Thyroid gland (tissue), 4 donors: ENCODE data around the gene CCDC152.

Source experiments
- CTCF ChIP-seq, 6 experiments: fragments of 200-600 bp in 3 of 6; fragments of 450-650 bp in 3 of 6; sonication (generic) in 3 of 6; IDR thresholded peaks; one replicate each; pipeline ENCODE4 v1.5.1; 2016 to 2019; ENCODE audit warnings: antibody characterized with exemption in 6 of 6, mild to moderate bottlenecking in 2 of 6, inconsistent platforms in 1 of 6, moderate library complexity in 1 of 6
- POLR2A ChIP-seq, 2 donors: fragments of 450-650 bp; IDR thresholded peaks; one replicate each; pipeline ENCODE4 v1.6.1; 2017; ENCODE audit warnings: antibody characterized with exemption in 2 of 2, mild to moderate bottlenecking in 2 of 2, moderate library complexity in 1 of 2

GRCh38 chr5:42770003-42770402 lies 13.4 kb downstream of the CCDC152 start:
- TF ChIP-seq CTCF (IDR thresholded peaks at IDR 0.05) (no peak), POLR2A (IDR thresholded peaks at IDR 0.05) (no peak)
